ENCODE results near the gene CDYL2.

- TF ChIP-seq CTCF (IDR thresholded peaks at IDR 0.05) (no peak), POLR2AphosphoS5 (IDR thresholded peaks at IDR 0.05) (no peak), EP300 (IDR thresholded peaks at IDR 0.05) (no peak), POLR2A (IDR thresholded peaks at IDR 0.05; ENCODE audit: low read depth) (no peak)
Observed at GRCh38 chr16:80695020-80695419, 109.4 kb downstream of the CDYL2 start.
